ENCODE data around the gene PF4V1. TPM values are rescaled to one million over a fixed set of nuclear protein-coding genes. Genes with fewer than 3 reads are reported as not detected.

The PF4V1 gene
- total RNA-seq, result not detected

GRCh38 chr4:73853246-73853704, at the start of gene PF4V1:
PF4V1 (plus strand) TSS chr4:73853296; CDS start chr4:73853363, 67 bp downstream.
- CTCF ChIA-PET, result no interaction called here

GRCh38 chr4:73810191-73810590, 42.9 kb upstream of the PF4V1 start:
- no peak for DNase-seq
- ChIA-PET CTCF (no interaction called here), POLR2A (no interaction called here)
- Mint-ChIP-seq H3K27me3 (no peaks in the 10 kb centered on the region), H3K27ac (no peak overlapping the region), H3K36me3 (no peaks in the 10 kb centered on the region), H3K9me3 (no peaks in the 10 kb centered on the region), H3K4me3 (no peak overlapping the region), H3K4me1 (ENCODE audit: low read depth) (no peaks in the 10 kb centered on the region)
- intact Hi-C loops (cut with micrococcal nuclease), result no loop called here

More at GRCh38 chr4:73853246-73853704, at the start of gene PF4V1:
- intact Hi-C loops (cut with micrococcal nuclease), result no loop called here
- no peaks in the 10 kb centered on the region for H3K9me3 Mint-ChIP-seq
- H3K27me3 Mint-ChIP-seq, result peaks cover 5% of the 10 kb centered on the region
- no peaks in the 10 kb centered on the region for H3K4me1 Mint-ChIP-seq (ENCODE audit: low read depth)
- no peak within 1 kb of the TSS for H3K4me3 Mint-ChIP-seq
- POLR2A ChIA-PET, result no interaction called here
- H3K36me3 Mint-ChIP-seq, result no peaks in the 10 kb centered on the region
- H3K27ac Mint-ChIP-seq, result no peak within 1 kb of the TSS
- DNase-seq, result no peak

- no peak overlapping the region for H3K27ac Mint-ChIP-seq
- POLR2A ChIA-PET, result no interaction called here
- H3K36me3 Mint-ChIP-seq, result no peaks in the 10 kb centered on the region
- H3K4me1 Mint-ChIP-seq (ENCODE audit: low read depth), result no peaks in the 10 kb centered on the region
- peaks cover 3% of the 10 kb centered on the region for H3K9me3 Mint-ChIP-seq
- no peak for DNase-seq
- H3K4me3 Mint-ChIP-seq, result no peak overlapping the region
- intact Hi-C loops (cut with micrococcal nuclease), result no loop called here
- CTCF ChIA-PET, result no interaction called here
- H3K27me3 Mint-ChIP-seq, result no peaks in the 10 kb centered on the region
Observed at GRCh38 chr4:73811841-73812240, 41.3 kb upstream of the PF4V1 start.

GRCh38 chr4:73814679-73815078, 38.4 kb upstream of the PF4V1 start:
- Mint-ChIP-seq H3K36me3 (no peaks in the 10 kb centered on the region), H3K27me3 (no peaks in the 10 kb centered on the region), H3K27ac (no peak overlapping the region), H3K4me1 (ENCODE audit: low read depth) (no peaks in the 10 kb centered on the region), H3K9me3 (peaks cover 3% of the 10 kb centered on the region), H3K4me3 (no peak overlapping the region)
- CTCF ChIA-PET, result no interaction called here
- intact Hi-C loops (cut with micrococcal nuclease), result no loop called here
- POLR2A ChIA-PET, result no interaction called here
- DNase-seq, result no peak

- ChIA-PET POLR2A (no interaction called here), CTCF (no interaction called here)
- no peaks in the 10 kb centered on the region for H3K36me3 Mint-ChIP-seq
- intact Hi-C loops (cut with micrococcal nuclease), result no loop called here
- H3K27ac Mint-ChIP-seq, result no peak overlapping the region
- no peaks in the 10 kb centered on the region for H3K4me1 Mint-ChIP-seq (ENCODE audit: low read depth)
- no peak overlapping the region for H3K4me3 Mint-ChIP-seq
- no peaks in the 10 kb centered on the region for H3K27me3 Mint-ChIP-seq
- peaks cover 3% of the 10 kb centered on the region for H3K9me3 Mint-ChIP-seq
- no peak for DNase-seq
Observed at GRCh38 chr4:73815145-73815544, 38.0 kb upstream of the PF4V1 start.

GRCh38 chr4:73816814-73817213, 36.3 kb upstream of the PF4V1 start:
- intact Hi-C loops (cut with micrococcal nuclease), result no loop called here
- no peaks in the 10 kb centered on the region for H3K27me3 Mint-ChIP-seq
- H3K27ac Mint-ChIP-seq, result no peak overlapping the region
- peaks cover 3% of the 10 kb centered on the region for H3K9me3 Mint-ChIP-seq
- CTCF ChIA-PET, result no interaction called here
- POLR2A ChIA-PET, result no interaction called here
- DNase-seq, result no peak
- no peaks in the 10 kb centered on the region for H3K4me1 Mint-ChIP-seq (ENCODE audit: low read depth)
- no peak overlapping the region for H3K4me3 Mint-ChIP-seq
- H3K36me3 Mint-ChIP-seq, result no peaks in the 10 kb centered on the region

GRCh38 chr4:73817341-73817740, 35.8 kb upstream of the PF4V1 start:
- peaks cover 3% of the 10 kb centered on the region for H3K9me3 Mint-ChIP-seq
- CTCF ChIA-PET, result no interaction called here
- no peaks in the 10 kb centered on the region for H3K27me3 Mint-ChIP-seq
- intact Hi-C loops (cut with micrococcal nuclease), result no loop called here
- H3K36me3 Mint-ChIP-seq, result no peaks in the 10 kb centered on the region
- no peak for DNase-seq
- H3K27ac Mint-ChIP-seq, result no peak overlapping the region
- POLR2A ChIA-PET, result no interaction called here
- H3K4me1 Mint-ChIP-seq (ENCODE audit: low read depth), result no peaks in the 10 kb centered on the region
- H3K4me3 Mint-ChIP-seq, result no peak overlapping the region

- Mint-ChIP-seq H3K36me3 (no peaks in the 10 kb centered on the region), H3K4me1 (ENCODE audit: low read depth) (no peaks in the 10 kb centered on the region), H3K27me3 (no peaks in the 10 kb centered on the region), H3K27ac (no peak overlapping the region), H3K4me3 (no peak overlapping the region), H3K9me3 (peaks cover 2% of the 10 kb centered on the region)
- no peak for DNase-seq
- ChIA-PET CTCF (no interaction called here), POLR2A (no interaction called here)
- intact Hi-C loops (cut with micrococcal nuclease), result no loop called here
Observed at GRCh38 chr4:73821325-73821724, 31.8 kb upstream of the PF4V1 start.

GRCh38 chr4:73822389-73822788, 30.7 kb upstream of the PF4V1 start:
- Mint-ChIP-seq H3K27me3 (no peaks in the 10 kb centered on the region), H3K4me3 (no peak overlapping the region), H3K9me3 (no peaks in the 10 kb centered on the region), H3K27ac (no peak overlapping the region), H3K4me1 (ENCODE audit: low read depth) (no peaks in the 10 kb centered on the region), H3K36me3 (no peaks in the 10 kb centered on the region)
- intact Hi-C loops (cut with micrococcal nuclease), result no loop called here
- ChIA-PET POLR2A (no interaction called here), CTCF (no interaction called here)
- DNase-seq, result no peak

GRCh38 chr4:73822812-73823504, 30.1 kb upstream of the PF4V1 start:
- Mint-ChIP-seq H3K27ac (no peak overlapping the region), H3K27me3 (no peaks in the 10 kb centered on the region), H3K4me1 (ENCODE audit: low read depth) (no peaks in the 10 kb centered on the region), H3K9me3 (no peaks in the 10 kb centered on the region), H3K36me3 (no peaks in the 10 kb centered on the region), H3K4me3 (no peak overlapping the region)
- ChIA-PET POLR2A (no interaction called here), CTCF (no interaction called here)
- DNase-seq, result no peak
- intact Hi-C loops (cut with micrococcal nuclease), result no loop called here

GRCh38 chr4:73823760-73824159, 29.3 kb upstream of the PF4V1 start:
- no peak overlapping the region for H3K4me3 Mint-ChIP-seq
- no peaks in the 10 kb centered on the region for H3K4me1 Mint-ChIP-seq (ENCODE audit: low read depth)
- no peak for DNase-seq
- intact Hi-C loops (cut with micrococcal nuclease), result no loop called here
- CTCF ChIA-PET, result no interaction called here
- no peaks in the 10 kb centered on the region for H3K36me3 Mint-ChIP-seq
- H3K27ac Mint-ChIP-seq, result no peak overlapping the region
- H3K9me3 Mint-ChIP-seq, result no peaks in the 10 kb centered on the region
- POLR2A ChIA-PET, result no interaction called here
- H3K27me3 Mint-ChIP-seq, result no peaks in the 10 kb centered on the region

GRCh38 chr4:73828956-73829355, 24.1 kb upstream of the PF4V1 start:
- H3K4me3 Mint-ChIP-seq, result no peak overlapping the region
- H3K9me3 Mint-ChIP-seq, result no peaks in the 10 kb centered on the region
- no peak for DNase-seq
- intact Hi-C loops (cut with micrococcal nuclease), result no loop called here
- CTCF ChIA-PET, result no interaction called here
- H3K4me1 Mint-ChIP-seq (ENCODE audit: low read depth), result no peaks in the 10 kb centered on the region
- H3K27me3 Mint-ChIP-seq, result no peaks in the 10 kb centered on the region
- no peaks in the 10 kb centered on the region for H3K36me3 Mint-ChIP-seq
- POLR2A ChIA-PET, result no interaction called here
- no peak overlapping the region for H3K27ac Mint-ChIP-seq

- intact Hi-C loops (cut with micrococcal nuclease), result no loop called here
- Mint-ChIP-seq H3K4me1 (ENCODE audit: low read depth) (no peaks in the 10 kb centered on the region), H3K27ac (no peak overlapping the region), H3K4me3 (no peak overlapping the region), H3K9me3 (no peaks in the 10 kb centered on the region), H3K36me3 (no peaks in the 10 kb centered on the region), H3K27me3 (no peaks in the 10 kb centered on the region)
- ChIA-PET CTCF (no interaction called here), POLR2A (no interaction called here)
- DNase-seq, result no peak
Observed at GRCh38 chr4:73831569-73831968, 21.5 kb upstream of the PF4V1 start.
